Urinary bladder (tissue), 4 donors: ENCODE data around the gene TTN. TPM values are rescaled to one million over a fixed set of nuclear protein-coding genes. Genes with fewer than 3 reads are reported as not detected.
A peak's percentile ranks its signal among the peaks of the same experiment; 100 is the strongest.

ENCODE experiments used
- DNase-seq: peaks from one replicate; pipeline ENCODE4 v3.0.0-alpha.2; 2015; ENCODE audit errors: extremely low spot score
- H3K27ac ChIP-seq: one replicate; pipeline ENCODE4 v1.5.1; 2013; ENCODE audit warnings: low read depth, mild to moderate bottlenecking, moderate library complexity
- H3K36me3 ChIP-seq: one replicate; pipeline ENCODE4 v1.6.1; 2013; ENCODE audit warnings: mild to moderate bottlenecking, moderate library complexity; ENCODE audit not compliant: insufficient read depth
- H3K4me1 ChIP-seq: one replicate; pipeline ENCODE4 v1.6.1; 2013; ENCODE audit warnings: mild to moderate bottlenecking, moderate library complexity; ENCODE audit not compliant: insufficient read depth
- H3K4me3 ChIP-seq: one replicate; pipeline ENCODE4 v1.5.1; 2013; ENCODE audit warnings: low read depth, low read length
- WGBS: extraction: QIAGEN DNeasy Blood & Tissue Kit; methylation state at CpG from one replicate; pipeline ENCODE4 v1.1.7; 2013; 5-methylcytosine and 5-hydroxymethylcytosine counted together
- polyA plus RNA-seq: library from polyadenylated mRNA; stranded (reverse); fragments of 200-250 nt; gene quantifications from one replicate; pipeline ENCODE4 v1.2.3, GENCODE V29; 2013
- total RNA-seq: library from RNA; depleted of rRNA; stranded (reverse); fragments of >200 nt; gene quantifications from one replicate; pipeline ENCODE4 v1.2.3, GENCODE V29; 2014
- donor health status: healthy with polysubstance abuse.
- donor health status: healthy.

The TTN gene
- total and polyA plus RNA-seq, 2 donors = 0.04 to 153 TPM

- H3K27ac ChIP-seq = no peak overlapping the region
- no peaks in the 10 kb centered on the region for H3K36me3 ChIP-seq
- peak overlapping the region; percentile 58 for H3K4me3 ChIP-seq
- peaks cover 1% of the 10 kb centered on the region for H3K4me1 ChIP-seq
- DNase-seq = no peak
- WGBS = 34% methylated on average over 8 of the region's 8 CpGs
These were observed 283.6 kb downstream of the TTN start for GRCh38 chr2:178523596-178524134.

- Histone ChIP-seq H3K4me3 (peak overlapping the region; percentile 58), H3K4me1 (peaks cover 1% of the 10 kb centered on the region), H3K27ac (no peak overlapping the region), H3K36me3 (no peaks in the 10 kb centered on the region)
- peak; percentile 58 for DNase-seq
- 10% methylated on average over 25 of the region's 25 CpGs for WGBS
These were observed 284.1 kb downstream of the TTN start for GRCh38 chr2:178522950-178523595.

- 92% methylated on average over 11 of the region's 11 CpGs for WGBS
- Histone ChIP-seq H3K4me1 (peaks cover 1% of the 10 kb centered on the region), H3K4me3 (no peak overlapping the region), H3K36me3 (no peaks in the 10 kb centered on the region), H3K27ac (no peak overlapping the region)
- DNase-seq = no peak
These were observed 285.7 kb downstream of the TTN start for GRCh38 chr2:178521304-178522150.

GRCh38 chr2:178517496-178517895, 289.7 kb downstream of the TTN start:
- 56% methylated on average over 1 of the region's 1 CpG for WGBS
- H3K4me3 ChIP-seq = no peak overlapping the region

GRCh38 chr2:178514664-178515063, 292.6 kb downstream of the TTN start:
- no peaks in the 10 kb centered on the region for H3K36me3 ChIP-seq
- no peak for DNase-seq
- H3K27ac ChIP-seq = no peak overlapping the region
- H3K4me1 ChIP-seq = no peaks in the 10 kb centered on the region
- 88% methylated on average over 2 of the region's 2 CpGs for WGBS
- H3K4me3 ChIP-seq = no peak overlapping the region

More at GRCh38 chr2:178517496-178517895, 289.7 kb downstream of the TTN start:
- Histone ChIP-seq H3K36me3 (no peaks in the 10 kb centered on the region), H3K4me1 (no peaks in the 10 kb centered on the region), H3K27ac (no peak overlapping the region)
- no peak for DNase-seq

GRCh38 chr2:178513876-178514275, 293.3 kb downstream of the TTN start:
- Histone ChIP-seq H3K4me3 (no peak overlapping the region), H3K27ac (no peak overlapping the region), H3K36me3 (no peaks in the 10 kb centered on the region), H3K4me1 (no peaks in the 10 kb centered on the region)
- no peak for DNase-seq
- 99% methylated on average over 4 of the region's 4 CpGs for WGBS

- Histone ChIP-seq H3K4me3 (no peak overlapping the region), H3K27ac (no peak overlapping the region), H3K4me1 (no peaks in the 10 kb centered on the region), H3K36me3 (no peaks in the 10 kb centered on the region)
- DNase-seq = no peak
- 94% methylated on average over 2 of the region's 2 CpGs for WGBS
These were observed 294.7 kb downstream of the TTN start for GRCh38 chr2:178512484-178512883.

GRCh38 chr2:178510384-178510783, 296.8 kb downstream of the TTN start:
- H3K4me1 ChIP-seq = no peaks in the 10 kb centered on the region
- 91% methylated on average over 6 of the region's 6 CpGs for WGBS
- no peak overlapping the region for H3K27ac ChIP-seq
- H3K36me3 ChIP-seq = no peaks in the 10 kb centered on the region
- H3K4me3 ChIP-seq = no peak overlapping the region
- DNase-seq = no peak

- no peak overlapping the region for H3K27ac ChIP-seq
- H3K36me3 ChIP-seq = no peaks in the 10 kb centered on the region
- 96% methylated on average over 2 of the region's 2 CpGs for WGBS
- DNase-seq = no peak
- no peaks in the 10 kb centered on the region for H3K4me1 ChIP-seq
- H3K4me3 ChIP-seq = no peak overlapping the region
These were observed 298.6 kb downstream of the TTN start for GRCh38 chr2:178508646-178509045.

- no peak for DNase-seq
- no peak overlapping the region for H3K4me3 ChIP-seq
- H3K4me1 ChIP-seq = no peaks in the 10 kb centered on the region
- WGBS = 90% methylated on average over 1 of the region's 1 CpG
- H3K36me3 ChIP-seq = peaks cover 2% of the 10 kb centered on the region
- no peak overlapping the region for H3K27ac ChIP-seq
These were observed 300.3 kb downstream of the TTN start for GRCh38 chr2:178506949-178507348.

GRCh38 chr2:178506524-178506923, 300.7 kb downstream of the TTN start:
- H3K36me3 ChIP-seq = peaks cover 2% of the 10 kb centered on the region
- H3K4me1 ChIP-seq = no peaks in the 10 kb centered on the region
- 93% methylated on average over 2 of the region's 2 CpGs for WGBS
- no peak for DNase-seq
- H3K27ac ChIP-seq = no peak overlapping the region
- H3K4me3 ChIP-seq = no peak overlapping the region

- no peaks in the 10 kb centered on the region for H3K4me1 ChIP-seq
- no peak for DNase-seq
- peaks cover 2% of the 10 kb centered on the region for H3K36me3 ChIP-seq
- no peak overlapping the region for H3K4me3 ChIP-seq
- no peak overlapping the region for H3K27ac ChIP-seq
- WGBS = 96% methylated on average over 1 of the region's 1 CpG
These were observed 301.1 kb downstream of the TTN start for GRCh38 chr2:178506101-178506500.

- no peaks in the 10 kb centered on the region for H3K4me1 ChIP-seq
- 96% methylated on average over 4 of the region's 4 CpGs for WGBS
- no peak overlapping the region for H3K27ac ChIP-seq
- no peak overlapping the region for H3K4me3 ChIP-seq
- no peak for DNase-seq
- peaks cover 4% of the 10 kb centered on the region for H3K36me3 ChIP-seq
These were observed 304.5 kb downstream of the TTN start for GRCh38 chr2:178502751-178503150.

GRCh38 chr2:178499640-178500039, 307.6 kb downstream of the TTN start:
- Histone ChIP-seq H3K36me3 (peaks cover 11% of the 10 kb centered on the region), H3K27ac (no peak overlapping the region), H3K4me3 (no peak overlapping the region), H3K4me1 (no peaks in the 10 kb centered on the region)
- DNase-seq = no peak
- WGBS = 98% methylated on average over 3 of the region's 3 CpGs
